Measurements from ENCODE around the gene RBBP5. TPM values are rescaled to one million over a fixed set of nuclear protein-coding genes. Genes with fewer than 3 reads are reported as not detected.

The RBBP5 gene
- total RNA-seq, 1 experiment from 2014 or later, result 24.5 TPM

DNA sequence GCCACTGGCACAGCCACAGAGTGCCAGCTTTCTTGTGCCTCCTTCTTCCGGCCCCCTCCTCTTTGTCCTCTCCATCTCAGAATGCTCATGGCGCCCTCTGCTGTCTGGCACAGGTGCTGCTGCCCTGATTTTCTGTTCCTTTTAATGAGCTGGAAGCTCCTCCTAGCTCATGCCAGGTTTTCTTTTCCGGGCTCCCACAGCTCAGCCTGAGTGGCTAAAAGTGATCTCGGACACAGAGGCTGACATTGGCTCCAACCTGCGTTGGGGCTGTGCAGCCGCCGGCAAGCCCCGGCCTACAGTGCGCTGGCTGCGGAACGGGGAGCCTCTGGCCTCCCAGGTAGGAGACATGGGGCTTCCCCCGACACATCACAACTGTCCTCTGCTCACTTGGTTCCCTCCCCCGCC lies 60.1 kb downstream of the RBBP5 start:
- Histone ChIP-seq H3K36me3 (ENCODE audit: control insufficient read depth in 1 of 2, insufficient read depth in 2 of 2, low read length in 2 of 2) (no peaks in the 10 kb centered on the region), H3K79me2 (ENCODE audit: insufficient read depth, low read length) (no peaks in the 10 kb centered on the region), H3K27me3 (ENCODE audit: insufficient read depth, low read length) (no peaks in the 10 kb centered on the region), H3K4me1 (ENCODE audit: control insufficient read depth in 1 of 2, insufficient read depth in 2 of 2, low read length in 2 of 2) (no peaks in the 10 kb centered on the region; a peak in 1 of 4 replicates), H3K9me2 (ENCODE audit: insufficient read depth) (no peaks in the 10 kb centered on the region), H3K27ac (ENCODE audit: low read depth, low read length) (no peak overlapping the region), H3K4me3 (replicated peaks in 1 of 2; ENCODE audit: low read depth in 1 of 2, low read length in 2 of 2) (no peak overlapping the region), H3K9me3 (ENCODE audit: control insufficient read depth in 1 of 2, insufficient read depth in 1 of 2, low read depth in 1 of 2, low read length in 2 of 2) (no peaks in the 10 kb centered on the region), H3K9ac (ENCODE audit: low read length) (no peak overlapping the region), H3K4me2 (ENCODE audit: low read length) (no peak overlapping the region), H2AFZ (ENCODE audit: low read depth, low read length, poor library complexity, severe bottlenecking) (no peak overlapping the region), H4K20me1 (ENCODE audit: insufficient read depth) (no peaks in the 10 kb centered on the region)
- peak; percentile 83 for ATAC-seq
- CTCF ChIA-PET, result interaction anchor here (0.6 to 4.3 kb wide), 44 partner anchors 8 to 495 kb away, joined by 3 to 205 read pairs (median 5); partner anchors contain the start of genes RBBP5 and TMCC2
- TF ChIP-seq, protein P1, sequence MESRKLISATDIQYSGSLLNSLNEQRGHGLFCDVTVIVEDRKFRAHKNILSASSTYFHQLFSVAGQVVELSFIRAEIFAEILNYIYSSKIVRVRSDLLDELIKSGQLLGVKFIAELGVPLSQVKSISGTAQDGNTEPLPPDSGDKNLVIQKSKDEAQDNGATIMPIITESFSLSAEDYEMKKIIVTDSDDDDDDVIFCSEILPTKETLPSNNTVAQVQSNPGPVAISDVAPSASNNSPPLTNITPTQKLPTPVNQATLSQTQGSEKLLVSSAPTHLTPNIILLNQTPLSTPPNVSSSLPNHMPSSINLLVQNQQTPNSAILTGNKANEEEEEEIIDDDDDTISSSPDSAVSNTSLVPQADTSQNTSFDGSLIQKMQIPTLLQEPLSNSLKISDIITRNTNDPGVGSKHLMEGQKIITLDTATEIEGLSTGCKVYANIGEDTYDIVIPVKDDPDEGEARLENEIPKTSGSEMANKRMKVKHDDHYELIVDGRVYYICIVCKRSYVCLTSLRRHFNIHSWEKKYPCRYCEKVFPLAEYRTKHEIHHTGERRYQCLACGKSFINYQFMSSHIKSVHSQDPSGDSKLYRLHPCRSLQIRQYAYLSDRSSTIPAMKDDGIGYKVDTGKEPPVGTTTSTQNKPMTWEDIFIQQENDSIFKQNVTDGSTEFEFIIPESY (IDR thresholded peaks at IDR 0.05; ENCODE audit: extremely low read depth, insufficient replicate concordance, low read length), result no peak
- TF ChIP-seq RAD21 (IDR thresholded peaks at IDR 0.05; ENCODE audit: low read depth) (peak; percentile 89), EZH2 (IDR thresholded peaks at IDR 0.05) (no peak)
- TF ChIP-seq, protein P2, sequence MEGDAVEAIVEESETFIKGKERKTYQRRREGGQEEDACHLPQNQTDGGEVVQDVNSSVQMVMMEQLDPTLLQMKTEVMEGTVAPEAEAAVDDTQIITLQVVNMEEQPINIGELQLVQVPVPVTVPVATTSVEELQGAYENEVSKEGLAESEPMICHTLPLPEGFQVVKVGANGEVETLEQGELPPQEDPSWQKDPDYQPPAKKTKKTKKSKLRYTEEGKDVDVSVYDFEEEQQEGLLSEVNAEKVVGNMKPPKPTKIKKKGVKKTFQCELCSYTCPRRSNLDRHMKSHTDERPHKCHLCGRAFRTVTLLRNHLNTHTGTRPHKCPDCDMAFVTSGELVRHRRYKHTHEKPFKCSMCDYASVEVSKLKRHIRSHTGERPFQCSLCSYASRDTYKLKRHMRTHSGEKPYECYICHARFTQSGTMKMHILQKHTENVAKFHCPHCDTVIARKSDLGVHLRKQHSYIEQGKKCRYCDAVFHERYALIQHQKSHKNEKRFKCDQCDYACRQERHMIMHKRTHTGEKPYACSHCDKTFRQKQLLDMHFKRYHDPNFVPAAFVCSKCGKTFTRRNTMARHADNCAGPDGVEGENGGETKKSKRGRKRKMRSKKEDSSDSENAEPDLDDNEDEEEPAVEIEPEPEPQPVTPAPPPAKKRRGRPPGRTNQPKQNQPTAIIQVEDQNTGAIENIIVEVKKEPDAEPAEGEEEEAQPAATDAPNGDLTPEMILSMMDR (IDR thresholded peaks at IDR 0.05 in 2 of 3, conservative IDR thresholded peaks at IDR 0.05 in 1 of 3; ENCODE audit: borderline replicate concordance in 1 of 3, insufficient read depth in 1 of 3, low read depth in 2 of 3, low read length in 2 of 3), result peak; percentile 90 to 92 (median 92)
- POLR2A ChIA-PET, result interaction anchor here (0.6 to 1.5 kb wide), 3 partner anchors 60 to 86 kb away, joined by 3 to 7 read pairs (median 5); partner anchors contain the start of gene RBBP5
- RAD21 ChIA-PET (ENCODE audit: low non-redundant PET in 1 of 2, low total read pairs in 2 of 2, uncharacterized antibody in 2 of 2, unreplicated experiment in 2 of 2), result interaction anchor here (0.5 to 2.4 kb wide), 11 partner anchors 71 to 254 kb away, joined by 3 to 33 read pairs (median 4); no protein-coding TSS in a partner anchor
- intact Hi-C loops (cut with micrococcal nuclease), result loop anchor here (1.0 to 5.0 kb wide), 3 partner anchors 72 to 254 kb away; no protein-coding TSS in a partner anchor
- BruUV-seq (replicated peaks), result no TSS peak
- peak; percentile 35 for DNase-seq (ENCODE audit: low read depth, low spot score)

Measured in HCT116 (cell line).